Lung (tissue), 12 donors: Measurements from ENCODE around the gene ZDHHC11B. TPM values are rescaled to one million over a fixed set of nuclear protein-coding genes. Genes with fewer than 3 reads are reported as not detected.
"Not testable (repeated sequence)": the region's sequence is repeated elsewhere in the genome, so short reads cannot be mapped to it uniquely, and the experiment has no call there.

Source experiments
- ATAC-seq: fragments of 200-7000 bp; cut with Tn5 transposase; one replicate; pipeline ENCODE4 v1.9.1; 2020; ENCODE audit warnings: moderate number of reproducible peaks; ENCODE audit not compliant: insufficient read depth, low FRiP score
- DNase-seq, 3 donors: peaks; one replicate each; pipeline ENCODE4 v3.0.0-alpha.2; 2013 to 2017
- H3K27ac ChIP-seq, 2 donors: one replicate each; pipeline ENCODE4 v1.5.1; 2013; ENCODE audit warnings: mild to moderate bottlenecking in 2 of 2, moderate library complexity in 2 of 2, control low read depth in 1 of 2, inconsistent platforms in 1 of 2, low read depth in 1 of 2, low read length in 1 of 2
- H3K27me3 ChIP-seq, 3 donors: one replicate each; pipeline ENCODE4 v1.5.1; 2013; ENCODE audit warnings: low read length in 2 of 3; ENCODE audit not compliant: control insufficient read depth in 3 of 3, insufficient read depth in 3 of 3
- H3K36me3 ChIP-seq, 4 donors: one replicate each; pipeline ENCODE4 v1.5.1; 2013; ENCODE audit warnings: low read length in 4 of 4, mild to moderate bottlenecking in 1 of 4, moderate library complexity in 1 of 4; ENCODE audit not compliant: control insufficient read depth in 4 of 4, insufficient read depth in 4 of 4
- H3K4me1 ChIP-seq, 5 donors: one replicate each; pipeline ENCODE4 v1.5.1; 2013; ENCODE audit warnings: low read length in 5 of 5, mild to moderate bottlenecking in 2 of 5, moderate library complexity in 1 of 5; ENCODE audit not compliant: control insufficient read depth in 5 of 5, insufficient read depth in 5 of 5
- H3K4me3 ChIP-seq: one replicate; pipeline ENCODE4 v1.5.1; 2013; ENCODE audit warnings: mild to moderate bottlenecking, control low read depth, moderate library complexity
- H3K9ac ChIP-seq, 2 donors: one replicate each; pipeline ENCODE4 v1.5.1; 2013; ENCODE audit warnings: low read length in 2 of 2, control low read depth in 1 of 2; ENCODE audit not compliant: insufficient read depth in 1 of 2
- H3K9me3 ChIP-seq, 4 donors: one replicate each; pipeline ENCODE4 v1.5.1; 2013; ENCODE audit warnings: low read length in 3 of 4, mild to moderate bottlenecking in 1 of 4, moderate library complexity in 1 of 4; ENCODE audit not compliant: control insufficient read depth in 4 of 4, insufficient read depth in 3 of 4
- CTCF ChIP-seq: IDR thresholded peaks from 2 replicates; pipeline ENCODE4 v1.5.1; 2012; ENCODE audit warnings: mild to moderate bottlenecking; ENCODE audit errors: control extremely low read depth, extremely low read depth
- WGBS, 2 donors: extraction: QIAGEN DNeasy Blood & Tissue Kit; methylation state at CpG; one replicate each; pipeline ENCODE4 v1.1.7; 2013; 5-methylcytosine and 5-hydroxymethylcytosine counted together
- polyA plus RNA-seq, 2 donors: library from polyadenylated mRNA; stranded (reverse); fragments of 200-250 nt; gene quantifications; one replicate each; pipeline ENCODE4 v1.2.1, GENCODE V29; 2013
- total RNA-seq, 2 donors: library from RNA; depleted of rRNA in 1 of 2; stranded (reverse); fragments of >200 nt in 1 of 2; gene quantifications; one replicate each; pipeline ENCODE4 v1.2.1, GENCODE V29; 2014 to 2021
- donor health status: control.
- donor health status: control.
- donor health status: Bipolar disorder and iron deficiency.
- donor health status: healthy.
- donor health status: DM: yes; HTN: yes; CAD: no.

Gene ZDHHC11B
- total and polyA plus RNA-seq, 4 donors: 3.1 to 44.4 (median 6.0) TPM

DNA sequence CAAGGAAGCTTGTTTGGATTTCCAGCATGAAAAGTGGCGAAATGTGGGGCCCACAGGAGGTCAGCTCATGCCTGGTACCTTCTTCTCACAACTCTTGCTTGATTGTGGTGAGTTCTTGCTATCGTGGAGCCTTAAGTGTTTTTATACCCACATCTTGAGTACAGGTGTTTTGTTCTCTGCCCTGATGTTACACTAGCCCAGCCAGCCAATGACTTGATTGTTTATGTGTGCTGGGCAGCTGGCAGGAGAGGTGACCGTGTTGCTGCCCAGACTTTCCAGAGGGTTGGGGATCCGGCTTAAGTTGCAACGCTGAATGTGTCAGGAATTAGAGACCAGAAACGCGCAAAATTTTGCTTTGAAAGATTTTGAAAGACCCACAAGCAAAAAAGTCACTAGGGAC lies 67.4 kb downstream of the ZDHHC11B start:
- 73% methylated on average over 7 of the region's 7 CpGs for WGBS, 2 donors
- ATAC-seq (no peak), DNase-seq (peak in 1 of 3 donors; percentile 20)
- Histone ChIP-seq H3K36me3 (peaks cover 0 to 16% (median 5%) of the 10 kb centered on the region in 4 donors), H3K9ac (no peak overlapping the region), H3K27me3 (no peaks in the 10 kb centered on the region), H3K4me1 (peaks cover 0 to 3% (median 0%) of the 10 kb centered on the region in 5 donors), H3K27ac (peak overlapping the region in 1 of 2 donors; percentile 40), H3K4me3 (no peak overlapping the region), H3K9me3 (peaks cover 0 to 9% (median 1%) of the 10 kb centered on the region in 4 donors)
- no peak for TF ChIP-seq CTCF

GRCh38 chr5:716740-717139 lies 67.8 kb downstream of the ZDHHC11B start:
- 50 to 81% methylated on average over 4 of the region's 4 CpGs for WGBS, 2 donors
- ATAC-seq: peak; percentile 21

DNA sequence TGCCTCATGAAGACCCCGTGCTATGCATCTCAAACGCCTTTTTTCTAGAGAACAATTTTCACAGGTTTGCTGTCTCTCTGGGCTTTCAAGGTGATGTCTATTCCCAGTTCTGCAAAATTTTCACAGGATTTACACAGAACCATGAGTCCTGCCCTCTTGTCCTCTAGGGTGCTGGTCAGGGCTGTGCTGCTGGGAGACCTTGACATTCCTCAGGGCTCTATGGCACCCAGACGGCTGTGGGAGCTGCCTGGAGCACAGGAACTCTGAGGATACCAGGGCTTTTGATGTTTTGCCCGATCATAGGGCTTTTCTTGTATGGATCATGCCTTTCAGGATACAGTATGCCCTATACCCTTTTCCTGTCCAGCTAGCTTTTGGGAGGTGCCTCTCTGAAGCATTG lies 68.9 kb downstream of the ZDHHC11B start:
- ATAC-seq, H3K4me3 ChIP-seq, H3K27me3 ChIP-seq, H3K9me3 ChIP-seq, H3K27ac ChIP-seq, H3K9ac ChIP-seq, H3K4me1 ChIP-seq, DNase-seq: not testable (repeated sequence)
- whole genome bisulfite sequencing, 2 donors: 84 to 95% methylated on average over 4 of the region's 4 CpGs
- H3K36me3 ChIP-seq: peaks cover 0 to 27% (median 8%) of the 10 kb centered on the region in 4 donors

More at GRCh38 chr5:716740-717139, 67.8 kb downstream of the ZDHHC11B start:
- not testable (repeated sequence) for H3K9ac ChIP-seq, H3K4me1 ChIP-seq, H3K27ac ChIP-seq, H3K27me3 ChIP-seq, H3K9me3 ChIP-seq, H3K4me3 ChIP-seq
- peak in 2 of 3 donors; percentile 81 to 86 for DNase-seq
- peaks cover 0 to 16% (median 5%) of the 10 kb centered on the region in 4 donors for H3K36me3 ChIP-seq

DNA sequence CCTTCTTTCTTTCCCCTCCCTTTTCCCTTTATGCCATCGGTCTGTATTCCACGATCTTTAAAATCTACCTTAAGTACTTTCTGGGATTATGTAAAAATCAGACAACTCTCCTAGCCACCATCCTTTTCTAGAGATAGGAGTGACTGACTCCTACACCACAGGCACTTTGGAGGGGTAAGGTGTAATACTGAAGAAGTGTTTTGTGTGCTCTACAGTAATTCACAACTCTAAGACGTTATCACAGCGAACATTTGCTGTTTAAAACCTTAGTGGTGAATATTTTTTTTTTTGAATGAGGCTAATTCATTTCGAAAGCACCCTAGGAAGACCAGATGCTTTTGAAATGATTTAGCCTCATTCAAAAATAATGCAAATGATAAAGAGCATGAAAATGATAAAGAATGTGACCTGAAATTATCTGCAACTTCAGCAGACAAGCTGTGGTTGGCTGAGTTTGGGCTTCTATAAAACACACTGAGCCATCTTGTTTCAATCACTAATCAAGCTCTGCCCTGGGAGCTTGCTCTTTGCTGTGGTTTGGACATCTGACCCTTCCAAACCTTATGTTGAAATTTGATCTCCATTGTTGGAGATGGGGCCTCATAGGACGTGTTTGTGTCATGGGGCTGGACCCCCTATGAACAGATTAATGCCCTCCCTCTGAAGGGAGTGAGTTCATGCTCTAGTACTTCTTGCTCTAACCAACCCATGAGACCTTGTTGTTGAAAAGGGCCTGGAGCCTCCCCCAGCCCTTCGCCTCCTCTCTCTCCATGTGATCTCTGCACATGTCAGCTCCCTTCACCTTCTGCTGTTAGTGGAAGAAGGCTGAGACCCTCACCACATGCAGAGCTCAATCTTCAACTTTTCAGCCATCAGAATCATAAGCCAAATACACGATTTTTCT lies 70.1 kb downstream of the ZDHHC11B start:
- 76 to 81% methylated on average over 8 of the region's 8 CpGs for WGBS, 2 donors
- DNase-seq: peak; percentile 29 to 47 (median 40)
- not testable (repeated sequence) for H3K4me1 ChIP-seq, H3K27ac ChIP-seq, H3K4me3 ChIP-seq, H3K9ac ChIP-seq, H3K9me3 ChIP-seq, ATAC-seq, H3K27me3 ChIP-seq
- H3K36me3 ChIP-seq: peaks cover 0 to 26% (median 6%) of the 10 kb centered on the region in 4 donors

GRCh38 chr5:713686-714085 lies 70.8 kb downstream of the ZDHHC11B start:
- not testable (repeated sequence) for H3K4me3 ChIP-seq, H3K27me3 ChIP-seq, H3K4me1 ChIP-seq, H3K9me3 ChIP-seq, ATAC-seq, H3K9ac ChIP-seq, DNase-seq, H3K27ac ChIP-seq
- WGBS, 2 donors: 69 to 71% methylated on average over 2 of the region's 3 CpGs
- H3K36me3 ChIP-seq: peaks cover 0 to 27% (median 6%) of the 10 kb centered on the region in 4 donors

DNA sequence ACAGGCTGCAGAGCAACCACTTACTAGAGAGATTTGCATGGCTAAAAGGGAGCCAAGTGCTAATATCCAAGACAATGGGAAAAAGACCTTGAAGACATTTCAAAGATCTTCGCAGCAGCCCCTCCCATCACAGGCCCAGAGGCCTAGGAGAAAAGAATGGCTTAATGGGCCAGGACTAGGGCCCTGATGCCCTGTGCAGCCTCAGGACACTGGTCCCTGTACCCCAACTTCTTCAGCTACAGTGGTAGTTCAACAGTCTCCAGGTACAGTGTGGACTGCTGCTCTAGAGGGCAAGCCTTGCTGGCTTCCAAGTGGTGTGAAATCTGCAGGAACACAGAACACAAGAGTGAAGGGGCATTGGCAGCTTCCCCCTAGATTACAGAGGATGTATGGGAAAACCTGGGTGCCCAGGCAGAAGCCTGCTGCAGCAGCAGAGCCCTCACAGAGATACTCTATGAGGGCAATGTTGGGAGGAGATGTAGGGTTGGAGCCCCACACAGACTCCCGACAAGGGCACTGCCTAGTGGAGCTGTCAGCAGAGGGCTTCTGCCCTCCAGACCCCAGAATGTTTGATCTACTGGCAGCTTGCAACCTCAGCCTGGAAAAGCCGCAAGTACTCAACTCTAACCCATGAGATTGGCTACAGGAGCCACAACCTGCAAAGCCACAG lies 75.5 kb downstream of the ZDHHC11B start:
- H3K27ac ChIP-seq, H3K4me1 ChIP-seq, DNase-seq, H3K9me3 ChIP-seq, H3K4me3 ChIP-seq, H3K9ac ChIP-seq, H3K27me3 ChIP-seq, ATAC-seq: not testable (repeated sequence)
- 95 to 100% methylated on average over 2 to 3 of the region's 3 CpGs for WGBS, 2 donors
- H3K36me3 ChIP-seq: peaks cover 0 to 20% (median 5%) of the 10 kb centered on the region in 4 donors

- ATAC-seq, DNase-seq, H3K9me3 ChIP-seq, H3K9ac ChIP-seq, H3K27me3 ChIP-seq, H3K4me1 ChIP-seq, H3K4me3 ChIP-seq, H3K27ac ChIP-seq: not testable (repeated sequence)
- 87 to 88% methylated on average over 4 of the region's 4 CpGs for WGBS, 2 donors
- peaks cover 0 to 20% (median 5%) of the 10 kb centered on the region in 4 donors for H3K36me3 ChIP-seq
These were observed 76.2 kb downstream of the ZDHHC11B start for GRCh38 chr5:708374-708773.
